GM19463 (cell line): ENCODE results near the gene AKT3.

ENCODE experiments used
- ATAC-seq: cut with Tn5 transposase; IDR thresholded peaks from one replicate; pipeline ENCODE4 v1.9.1; 2021; ENCODE audit warnings: mild to moderate bottlenecking, moderate library complexity; ENCODE audit not compliant: unreplicated experiment

The AKT3 gene

DNA sequence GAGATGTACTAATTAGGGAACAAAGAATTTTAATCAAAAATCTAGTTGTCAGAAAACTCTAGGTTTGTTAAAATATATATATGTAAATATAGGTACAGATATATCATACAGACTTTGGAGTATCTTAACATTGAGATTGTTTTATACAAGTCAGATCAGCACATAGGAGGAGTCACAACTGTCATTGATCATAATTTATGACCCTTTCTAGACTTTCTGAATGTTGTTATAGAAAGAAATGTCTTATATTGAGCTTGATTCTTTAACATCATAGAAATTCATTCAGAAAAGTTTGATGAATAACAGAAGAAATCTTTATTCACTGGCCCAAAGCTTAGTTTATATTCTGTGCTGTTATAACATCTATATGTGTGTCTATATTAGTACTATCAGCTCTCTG is 408.4 kb downstream of the AKT3 start:
- no peak for ATAC-seq

DNA sequence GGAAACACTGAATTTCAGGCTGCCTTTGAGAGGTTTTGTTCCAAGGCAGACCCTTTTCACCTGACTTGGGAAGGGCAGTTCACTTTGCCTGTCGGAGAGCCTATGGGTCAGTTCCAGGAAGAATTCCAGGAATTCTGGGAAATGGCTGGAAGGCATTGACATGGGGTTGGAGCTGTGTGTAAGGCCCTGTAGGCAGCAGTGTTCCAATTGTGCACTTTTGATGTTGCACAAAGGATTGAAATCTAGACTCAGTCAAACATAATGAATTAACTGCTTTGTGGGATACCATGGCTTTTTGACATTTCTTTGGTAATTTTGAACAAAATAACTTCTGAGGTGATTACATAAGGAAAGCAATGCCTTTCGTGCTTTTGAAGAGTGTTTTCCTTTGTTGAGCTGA is 409.6 kb downstream of the AKT3 start:
- ATAC-seq, result no peak

GRCh38 chr1:243438815-243439214 is 411.2 kb downstream of the AKT3 start:
- no peak for ATAC-seq
